Measurements from ENCODE around the gene PPIP5K2.

- no peak for TF ChIP-seq CTCF (IDR thresholded peaks at IDR 0.05)
- no peak for TF ChIP-seq POLR2A (IDR thresholded peaks at IDR 0.05)
Measured at GRCh38 chr5:103114440-103114839, 5.7 kb upstream of the PPIP5K2 start.

Data from thyroid gland (tissue), 4 donors.